A673 (cell line): Measurements from ENCODE around the gene RNF34.
"Not testable (repeated sequence)": the region's sequence is repeated elsewhere in the genome, so short reads cannot be mapped to it uniquely, and the experiment has no call there.

ENCODE experiments used
- EZH2 ChIP-seq: fragments of 200-600 bp; sonication (generic); IDR thresholded peaks from 2 replicates; pipeline ENCODE4 v1.6.1; 2017; ENCODE audit warnings: borderline replicate concordance, low read depth, mild to moderate bottlenecking, mixed read lengths, antibody characterized with exemption, low read length; ENCODE audit not compliant: poor library complexity, severe bottlenecking
- TF ChIP-seq, protein P1 (sequence below): fragments of 300-800, 200-600 bp; sonication (generic); conservative IDR thresholded peaks from 2 replicates; pipeline ENCODE4 v1.5.1; 2017; ENCODE audit warnings: low read depth, mild to moderate bottlenecking, antibody characterized with exemption, low read length, moderate library complexity, mixed read lengths

DNA sequence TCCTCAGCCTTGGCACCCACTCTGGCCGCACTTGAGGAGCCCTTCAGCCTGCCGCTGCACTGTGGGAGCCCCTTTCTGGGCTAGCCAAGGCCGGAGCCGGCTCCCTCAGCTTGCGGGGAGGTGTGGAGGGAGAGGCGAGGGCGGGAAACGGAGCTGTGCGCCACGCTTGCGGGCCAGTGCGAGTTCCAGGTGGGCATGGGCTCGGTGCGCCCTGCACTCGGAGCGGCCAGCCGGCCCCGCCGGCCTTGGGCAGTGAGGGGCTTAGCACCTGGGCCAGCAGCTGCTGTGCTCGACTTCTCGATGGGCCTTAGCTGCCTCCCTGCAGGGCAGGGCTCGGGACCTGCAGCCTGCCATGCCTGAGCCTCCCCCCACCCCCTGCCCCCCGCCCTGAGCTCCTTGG, 25.6 kb upstream of the RNF34 start:
- TF ChIP-seq, protein P1, sequence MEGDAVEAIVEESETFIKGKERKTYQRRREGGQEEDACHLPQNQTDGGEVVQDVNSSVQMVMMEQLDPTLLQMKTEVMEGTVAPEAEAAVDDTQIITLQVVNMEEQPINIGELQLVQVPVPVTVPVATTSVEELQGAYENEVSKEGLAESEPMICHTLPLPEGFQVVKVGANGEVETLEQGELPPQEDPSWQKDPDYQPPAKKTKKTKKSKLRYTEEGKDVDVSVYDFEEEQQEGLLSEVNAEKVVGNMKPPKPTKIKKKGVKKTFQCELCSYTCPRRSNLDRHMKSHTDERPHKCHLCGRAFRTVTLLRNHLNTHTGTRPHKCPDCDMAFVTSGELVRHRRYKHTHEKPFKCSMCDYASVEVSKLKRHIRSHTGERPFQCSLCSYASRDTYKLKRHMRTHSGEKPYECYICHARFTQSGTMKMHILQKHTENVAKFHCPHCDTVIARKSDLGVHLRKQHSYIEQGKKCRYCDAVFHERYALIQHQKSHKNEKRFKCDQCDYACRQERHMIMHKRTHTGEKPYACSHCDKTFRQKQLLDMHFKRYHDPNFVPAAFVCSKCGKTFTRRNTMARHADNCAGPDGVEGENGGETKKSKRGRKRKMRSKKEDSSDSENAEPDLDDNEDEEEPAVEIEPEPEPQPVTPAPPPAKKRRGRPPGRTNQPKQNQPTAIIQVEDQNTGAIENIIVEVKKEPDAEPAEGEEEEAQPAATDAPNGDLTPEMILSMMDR: not testable (repeated sequence)
- not testable (repeated sequence) for TF ChIP-seq EZH2
